ENCODE results near the gene OMD. TPM values are rescaled to one million over a fixed set of nuclear protein-coding genes. Genes with fewer than 3 reads are reported as not detected.
"Not testable (repeated sequence)": the region's sequence is repeated elsewhere in the genome, so short reads cannot be mapped to it uniquely, and the experiment has no call there.

The OMD gene
- total and polyA plus RNA-seq, 10 donors: 0.10 to 1.0 (median 0.61) TPM; not detected in 1

GRCh38 chr9:92422611-92423338, 1.5 kb downstream of the OMD start:
- Histone ChIP-seq H3K9me3 (no peaks in the 10 kb centered on the region), H3K36me3 (no peaks in the 10 kb centered on the region), H3K27me3 (replicated peaks in 1 of 7) (no peaks in the 10 kb centered on the region), H3K4me3 (no peak overlapping the region), H3K4me1 (no peaks in the 10 kb centered on the region), H3K27ac (no peak overlapping the region)
- WGBS, 5 donors: 94 to 95% (median 94%) methylated on average over 2 of the region's 2 CpGs
- TF ChIP-seq POLR2A (IDR thresholded peaks at IDR 0.05) (no peak), POLR2AphosphoS5 (IDR thresholded peaks at IDR 0.05) (no peak), CTCF (IDR thresholded peaks at IDR 0.05 in 8 of 11, conservative IDR thresholded peaks at IDR 0.05 in 3 of 11) (no peak)
- intact Hi-C loops (cut with DNase I; ENCODE audit: low total_unique reads): no loop called here
- no peak for DNase-seq

GRCh38 chr9:92414566-92414965, 9.7 kb downstream of the OMD start:
- DNase-seq: no peak
- Histone ChIP-seq H3K4me3 (no peak overlapping the region), H3K27ac (no peak overlapping the region), H3K4me1 (peaks cover 0 to 13% (median 6%) of the 10 kb centered on the region in 6 donors), H3K9me3 (no peaks in the 10 kb centered on the region), H3K36me3 (no peaks in the 10 kb centered on the region), H3K27me3 (replicated peaks in 1 of 7) (no peaks in the 10 kb centered on the region)
- 7 to 25% (median 14%) methylated on average over 1 of the region's 1 CpG for WGBS, 5 donors
- intact Hi-C loops (cut with DNase I; ENCODE audit: low total_unique reads): no loop called here
- no peak for TF ChIP-seq POLR2A (IDR thresholded peaks at IDR 0.05)
- TF ChIP-seq CTCF (IDR thresholded peaks at IDR 0.05 in 8 of 11, conservative IDR thresholded peaks at IDR 0.05 in 3 of 11): no peak
- TF ChIP-seq POLR2AphosphoS5 (IDR thresholded peaks at IDR 0.05): no peak

- intact Hi-C loops (cut with DNase I; ENCODE audit: low total_unique reads); H3K27ac ChIP-seq; H3K36me3 ChIP-seq; H3K4me3 ChIP-seq; H3K27me3 ChIP-seq (replicated peaks in 1 of 7); H3K9me3 ChIP-seq; DNase-seq: not testable (repeated sequence)
- peaks cover 0 to 26% (median 15%) of the 10 kb centered on the region in 6 donors for H3K4me1 ChIP-seq
- WGBS, 5 donors: 78 to 90% (median 88%) methylated on average over 4 of the region's 4 CpGs
Observed at GRCh38 chr9:92411157-92411556, 13.1 kb downstream of the OMD start.

- H3K27me3 ChIP-seq (replicated peaks in 1 of 7): no peaks in the 10 kb centered on the region
Observed at GRCh38 chr9:92408747-92409478, 15.4 kb downstream of the OMD start.

GRCh38 chr9:92407818-92408217, 16.5 kb downstream of the OMD start:
- Histone ChIP-seq H3K4me1 (peaks cover 0 to 20% (median 12%) of the 10 kb centered on the region in 6 donors), H3K36me3 (no peaks in the 10 kb centered on the region), H3K4me3 (no peak overlapping the region), H3K27ac (no peak overlapping the region), H3K27me3 (replicated peaks in 1 of 7) (no peaks in the 10 kb centered on the region), H3K9me3 (no peaks in the 10 kb centered on the region)
- TF ChIP-seq CTCF (IDR thresholded peaks at IDR 0.05 in 8 of 11, conservative IDR thresholded peaks at IDR 0.05 in 3 of 11): no peak
- TF ChIP-seq POLR2AphosphoS5 (IDR thresholded peaks at IDR 0.05): no peak
- no peak for TF ChIP-seq POLR2A (IDR thresholded peaks at IDR 0.05)
- WGBS, 5 donors: 95 to 100% (median 96%) methylated on average over 2 of the region's 2 CpGs
- DNase-seq: no peak
- intact Hi-C loops (cut with DNase I; ENCODE audit: low total_unique reads): no loop called here

More at GRCh38 chr9:92408747-92409478, 15.4 kb downstream of the OMD start:
- H3K36me3 ChIP-seq: no peaks in the 10 kb centered on the region
- H3K4me1 ChIP-seq: peaks cover 0 to 20% (median 13%) of the 10 kb centered on the region in 6 donors
- H3K27ac ChIP-seq: no peak overlapping the region
- intact Hi-C loops (cut with DNase I; ENCODE audit: low total_unique reads): no loop called here
- H3K4me3 ChIP-seq: no peak overlapping the region
- 90 to 100% (median 97%) methylated on average over 2 of the region's 2 CpGs for WGBS, 5 donors
- no peaks in the 10 kb centered on the region for H3K9me3 ChIP-seq
- TF ChIP-seq POLR2A (IDR thresholded peaks at IDR 0.05): no peak
- no peak for TF ChIP-seq POLR2AphosphoS5 (IDR thresholded peaks at IDR 0.05)
- DNase-seq: no peak
